SK-N-SH (cell line): Measurements from ENCODE around the gene INTS6. TPM values are rescaled to one million over a fixed set of nuclear protein-coding genes. Genes with fewer than 3 reads are reported as not detected.
A peak's percentile ranks its signal among the peaks of the same experiment; 100 is the strongest.

Experiments
- CTCF ChIA-PET: fragments of 300-600, 350-600 bp; formaldehyde crosslinking; extraction: SDS; loops from one replicate; lab custom pipeline; 2021; lab: Yijun Ruan, JAX
- POLR2A ChIA-PET: fragments of 350-600 bp; sonication (Branson Sonifier 250); formaldehyde crosslinking; extraction: SDS; loops from one replicate; lab custom pipeline; 2020; ENCODE audit warnings: antibody characterized with exemption, inconsistent platforms; lab: Yijun Ruan, JAX
- DNase-seq: peaks from one replicate; pipeline ENCODE4 v3.0.0; 2012
- H2AFZ ChIP-seq: fragments of 200-600 bp; sonication (generic); 2 replicates; pipeline ENCODE4 v1.8.1; 2016; ENCODE audit warnings: antibody characterized with exemption, mild to moderate bottlenecking, low read depth
- H3F3A ChIP-seq: fragments of 200-600 bp; sonication (generic); replicated peaks from 2 replicates; pipeline ENCODE3; 2016; ENCODE audit warnings: antibody characterized with exemption, mild to moderate bottlenecking; ENCODE audit not compliant: insufficient read depth
- H3K27ac ChIP-seq, 2 experiments: fragments of 200-500 bp in 1 of 2; fragments of 200-600 bp in 1 of 2; sonication (Bioruptor generic) in 1 of 2; sonication (generic), shearing (Covaris generic) in 1 of 2; 2 replicates each; pipeline versions ENCODE4 v1.5.1 to v1.6.1; 2014 to 2016; ENCODE audit warnings: low read depth in 2 of 2, inconsistent platforms in 1 of 2, low read length in 1 of 2, mild to moderate bottlenecking in 1 of 2, mixed read lengths in 1 of 2
- H3K27me3 ChIP-seq: fragments of 200-600 bp; sonication (generic), shearing (Covaris generic); 2 replicates; pipeline ENCODE4 v1.6.1; 2016; ENCODE audit warnings: mixed run types; ENCODE audit not compliant: insufficient read depth
- H3K36me3 ChIP-seq, 2 experiments: fragments of 200-500 bp in 1 of 2; fragments of 200-600 bp in 1 of 2; sonication (Bioruptor generic) in 1 of 2; sonication (generic) in 1 of 2; replicated peaks in 1 of 2; 2 replicates each; pipeline versions ENCODE3 to v1.5.1; 2014 to 2016; ENCODE audit warnings: low read length in 1 of 2, mild to moderate bottlenecking in 1 of 2; ENCODE audit not compliant: insufficient read depth in 2 of 2, control insufficient read depth in 1 of 2
- H3K4me1 ChIP-seq, 2 experiments: fragments of 200-500 bp in 1 of 2; fragments of 200-600 bp in 1 of 2; sonication (Bioruptor generic) in 1 of 2; sonication (generic), shearing (Covaris generic) in 1 of 2; 2 replicates each; pipeline versions ENCODE4 v1.5.1 to v1.6.1; 2014 to 2016; ENCODE audit warnings: low read depth in 1 of 2, low read length in 1 of 2, mixed run types in 1 of 2; ENCODE audit not compliant: insufficient read depth in 2 of 2, control insufficient read depth in 1 of 2
- H3K4me2 ChIP-seq: fragments of 200-600 bp; sonication (generic), shearing (Covaris generic); 2 replicates; pipeline ENCODE4 v1.6.1; 2017; ENCODE audit warnings: mixed run types
- H3K4me3 ChIP-seq, 2 experiments: fragments of 200-500 bp in 1 of 2; fragments of 200-600 bp in 1 of 2; sonication (Bioruptor generic) in 1 of 2; sonication (generic), shearing (Covaris generic) in 1 of 2; 2 replicates each; pipeline versions ENCODE4 v1.5.1 to v1.8.1; 2014 to 2016; ENCODE audit warnings: low read depth in 2 of 2, inconsistent platforms in 1 of 2, low read length in 1 of 2, mild to moderate bottlenecking in 1 of 2, mixed read lengths in 1 of 2, moderate library complexity in 1 of 2
- H3K79me2 ChIP-seq: fragments of 200-600 bp; sonication (generic); 2 replicates; pipeline ENCODE4 v1.8.1; 2017; ENCODE audit warnings: mild to moderate bottlenecking; ENCODE audit not compliant: insufficient read depth
- H3K9ac ChIP-seq: fragments of 200-600 bp; sonication (generic); 2 replicates; pipeline ENCODE4 v1.6.1; 2017; ENCODE audit warnings: mixed run types
- H3K9me2 ChIP-seq: fragments of 200-600 bp; sonication (generic); 2 replicates; pipeline ENCODE4 v1.6.1; 2017; ENCODE audit warnings: mixed run types
- H3K9me3 ChIP-seq: fragments of 200-600 bp; sonication (generic); 2 replicates; pipeline ENCODE4 v1.6.1; 2017; ENCODE audit warnings: mixed run types, mild to moderate bottlenecking, moderate library complexity
- H4K20me1 ChIP-seq: fragments of 200-600 bp; sonication (generic); 2 replicates; pipeline ENCODE4 v1.6.1; 2017; ENCODE audit warnings: mild to moderate bottlenecking, mixed run types; ENCODE audit not compliant: insufficient read depth
- CHD2 ChIP-seq: fragments of 150-350 bp; IDR thresholded peaks from 2 replicates; pipeline ENCODE4 v1.6.1; 2018; ENCODE audit warnings: low read length; ENCODE audit not compliant: partially characterized antibody
- EP300 ChIP-seq, 2 experiments: IDR thresholded peaks; 2 replicates each; pipeline versions ENCODE4 v1.4.0 to v1.6.1; 2012; ENCODE audit warnings: borderline replicate concordance in 1 of 2, low read depth in 1 of 2, low read length in 1 of 2
- EZH2phosphoT487 ChIP-seq: fragments of 200-600 bp; sonication (generic); IDR thresholded peaks from 2 replicates; pipeline ENCODE4 v1.6.1; 2017; ENCODE audit warnings: low read depth, mixed run types, mild to moderate bottlenecking, antibody characterized with exemption, moderate library complexity, borderline replicate concordance
- FOXJ3 ChIP-seq: sonication (generic); formaldehyde crosslinking; IDR thresholded peaks from 2 replicates; pipeline ENCODE4 v1.5.1; 2020; ENCODE audit warnings: mild to moderate bottlenecking, missing genetic modification reagents
- GABPA ChIP-seq: IDR thresholded peaks from 2 replicates; pipeline ENCODE4 v1.4.0; 2012; ENCODE audit warnings: low read depth, mild to moderate bottlenecking
- JUND ChIP-seq: IDR thresholded peaks from 2 replicates; pipeline ENCODE4 v1.4.0; 2012
- RCOR1 ChIP-seq: fragments of 150-350 bp; IDR thresholded peaks from 2 replicates; pipeline ENCODE4 v1.6.1; 2017; ENCODE audit warnings: antibody characterized with exemption, low read length
- RFX5 ChIP-seq: IDR thresholded peaks from 2 replicates; pipeline ENCODE4 v1.6.1; 2012; ENCODE audit warnings: mild to moderate bottlenecking, improper control_type of control experiment, low read length
- SMC3 ChIP-seq: IDR thresholded peaks from 2 replicates; pipeline ENCODE4 v1.6.1; 2012; ENCODE audit warnings: low read depth, low read length, improper control_type of control experiment
- TAF1 ChIP-seq: IDR thresholded peaks from 2 replicates; pipeline ENCODE4 v1.6.1; 2012; ENCODE audit warnings: low read depth, mild to moderate bottlenecking, low read length, moderate library complexity, borderline replicate concordance
- TCF12 ChIP-seq: IDR thresholded peaks from 2 replicates; pipeline ENCODE4 v1.4.0; 2012
- TEAD4 ChIP-seq: IDR thresholded peaks from 2 replicates; pipeline ENCODE4 v1.4.0; 2012; ENCODE audit warnings: mild to moderate bottlenecking, borderline replicate concordance; ENCODE audit not compliant: insufficient read depth
- YY1 ChIP-seq: IDR thresholded peaks from 2 replicates; pipeline ENCODE4 v1.4.0; 2012; ENCODE audit warnings: low read depth, mild to moderate bottlenecking
- WGBS: methylation state at CpG from one replicate; pipeline ENCODE4 v1.1.6; 2017; ENCODE audit warnings: low lambda C conversion rate; 5-methylcytosine and 5-hydroxymethylcytosine counted together
- polyA plus RNA-seq, 3 experiments: library from polyadenylated mRNA; depleted of rRNA; stranded (reverse); fragments of >200 nt; gene quantifications; 2 replicates each; pipeline ENCODE4 v1.2.3, GENCODE V29; 2012
- TF ChIP-seq, protein P1 (sequence below): IDR thresholded peaks from 2 replicates; pipeline ENCODE4; 2012
- TF ChIP-seq, protein P2 (sequence below): IDR thresholded peaks from 2 replicates; pipeline ENCODE4 v1.4.0; 2012; ENCODE audit warnings: low read depth, borderline replicate concordance
- TF ChIP-seq, protein P3 (sequence below): IDR thresholded peaks from 2 replicates; pipeline ENCODE4 v1.4.0; 2012; ENCODE audit warnings: low read depth, borderline replicate concordance
- TF ChIP-seq, protein P4 (sequence below): fragments of 200-600 bp; sonication (generic); IDR thresholded peaks from 2 replicates; pipeline ENCODE4 v1.6.1; 2017; ENCODE audit warnings: antibody characterized with exemption, mild to moderate bottlenecking, moderate library complexity
- TF ChIP-seq, protein P5 (sequence below): fragments of 150-350 bp; IDR thresholded peaks from 2 replicates; pipeline ENCODE4 v1.6.1; 2017; ENCODE audit warnings: antibody characterized with exemption, low read length, low read depth, borderline replicate concordance
- TF ChIP-seq, protein P6 (sequence below): fragments of 150-350 bp; IDR thresholded peaks from 2 replicates; pipeline ENCODE4 v1.6.1; 2016; ENCODE audit warnings: mild to moderate bottlenecking, low read depth, low read length

Gene INTS6, protein sequence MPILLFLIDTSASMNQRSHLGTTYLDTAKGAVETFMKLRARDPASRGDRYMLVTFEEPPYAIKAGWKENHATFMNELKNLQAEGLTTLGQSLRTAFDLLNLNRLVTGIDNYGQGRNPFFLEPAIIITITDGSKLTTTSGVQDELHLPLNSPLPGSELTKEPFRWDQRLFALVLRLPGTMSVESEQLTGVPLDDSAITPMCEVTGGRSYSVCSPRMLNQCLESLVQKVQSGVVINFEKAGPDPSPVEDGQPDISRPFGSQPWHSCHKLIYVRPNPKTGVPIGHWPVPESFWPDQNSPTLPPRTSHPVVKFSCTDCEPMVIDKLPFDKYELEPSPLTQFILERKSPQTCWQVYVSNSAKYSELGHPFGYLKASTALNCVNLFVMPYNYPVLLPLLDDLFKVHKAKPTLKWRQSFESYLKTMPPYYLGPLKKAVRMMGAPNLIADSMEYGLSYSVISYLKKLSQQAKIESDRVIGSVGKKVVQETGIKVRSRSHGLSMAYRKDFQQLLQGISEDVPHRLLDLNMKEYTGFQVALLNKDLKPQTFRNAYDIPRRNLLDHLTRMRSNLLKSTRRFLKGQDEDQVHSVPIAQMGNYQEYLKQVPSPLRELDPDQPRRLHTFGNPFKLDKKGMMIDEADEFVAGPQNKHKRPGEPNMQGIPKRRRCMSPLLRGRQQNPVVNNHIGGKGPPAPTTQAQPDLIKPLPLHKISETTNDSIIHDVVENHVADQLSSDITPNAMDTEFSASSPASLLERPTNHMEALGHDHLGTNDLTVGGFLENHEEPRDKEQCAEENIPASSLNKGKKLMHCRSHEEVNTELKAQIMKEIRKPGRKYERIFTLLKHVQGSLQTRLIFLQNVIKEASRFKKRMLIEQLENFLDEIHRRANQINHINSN
- 7.7 and 9.1 TPM in 2 replicates for polyA plus RNA-seq (2012; rRNA removed)
- 9.6 and 10.1 TPM in 2 replicates for polyA plus RNA-seq (2012; cell fraction: cytosol; rRNA removed)
- 8.2 and 16.3 TPM in 2 replicates for polyA plus RNA-seq (2012; cell fraction: nucleus; rRNA removed)

DNA sequence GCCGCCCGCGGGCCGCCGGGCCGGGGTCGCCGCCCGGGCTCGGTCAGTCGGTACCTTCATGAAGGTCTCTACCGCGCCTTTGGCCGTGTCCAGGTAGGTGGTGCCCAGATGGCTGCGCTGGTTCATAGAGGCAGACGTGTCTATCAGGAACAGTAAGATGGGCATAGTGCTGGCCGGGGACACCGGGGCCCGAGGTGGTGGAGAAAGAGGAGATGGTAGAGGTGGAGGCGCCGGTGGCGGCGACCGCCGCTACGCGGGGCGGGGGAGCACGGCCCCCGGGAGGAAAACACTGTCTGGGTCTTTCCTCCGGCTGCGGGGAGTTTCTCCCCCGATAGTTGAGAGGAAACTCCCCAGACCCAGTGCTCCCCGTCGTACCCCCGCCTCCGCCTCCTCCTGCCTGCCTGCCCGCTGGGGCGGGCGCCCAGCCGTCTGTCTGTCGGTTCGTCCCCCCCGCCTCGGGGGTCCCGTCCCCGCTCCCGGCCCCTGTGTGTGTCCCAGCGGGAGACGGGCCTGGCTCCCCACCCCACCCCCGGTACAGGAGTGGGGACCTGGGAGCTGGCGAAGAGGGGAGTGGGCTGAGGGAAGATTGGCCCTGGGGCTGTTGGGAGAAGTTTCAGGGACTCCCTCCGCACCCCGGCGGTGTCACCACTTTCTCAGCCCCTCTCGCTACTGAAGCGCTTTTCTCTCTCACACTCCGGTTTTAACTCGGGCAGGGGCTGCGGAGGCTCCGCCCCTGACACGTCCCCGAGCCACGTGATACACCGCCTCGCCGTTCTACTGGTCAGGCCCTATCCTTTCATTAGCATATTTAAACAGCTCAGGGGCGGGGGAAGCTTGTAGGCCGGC is at the start of gene INTS6:
INTS6 (minus strand) TSS at position 676 of the 846 bp plus-strand sequence; CDS start at position 165, 511 bp downstream.
- Histone ChIP-seq H3K4me1 (peaks cover 5 to 7% of the 10 kb centered on the region in 2 experiments; a peak in 3 of 4 replicates), H3K9me2 (no peaks in the 10 kb centered on the region), H3K9ac (peak within 1 kb of the TSS; percentile 97), H3K4me2 (peak within 1 kb of the TSS; percentile 96), H2AFZ (peak within 1 kb of the TSS; percentile 79), H3K9me3 (no peaks in the 10 kb centered on the region), H3K27me3 (no peaks in the 10 kb centered on the region), H3F3A (peaks cover 8% of the 10 kb centered on the region), H3K4me3 (peak within 1 kb of the TSS; percentile 79 to 90), H3K36me3 (peaks cover 35 to 43% of the 10 kb centered on the region in 2 experiments), H4K20me1 (no peaks in the 10 kb centered on the region), H3K27ac (peak within 1 kb of the TSS; percentile 90 to 97), H3K79me2 (peaks cover 32% of the 10 kb centered on the region)
- ChIA-PET CTCF (interaction anchor here (2.4 kb wide), 1 partner anchor 345 kb away, joined by 12 read pairs; no protein-coding TSS in a partner anchor), POLR2A (interaction anchor here (0.5 to 4.2 kb wide), 30 partner anchors 7 to 1328 kb away, joined by 3 to 32 read pairs (median 4); no protein-coding TSS in a partner anchor)
- DNase-seq = no peak
- 0% methylated on average over 29 of the region's 69 CpGs for WGBS
- no peak for TF ChIP-seq EZH2phosphoT487
- TF ChIP-seq GABPA = no peak; the same call in 1 of the 2 replicates
- TF ChIP-seq, protein P1, sequence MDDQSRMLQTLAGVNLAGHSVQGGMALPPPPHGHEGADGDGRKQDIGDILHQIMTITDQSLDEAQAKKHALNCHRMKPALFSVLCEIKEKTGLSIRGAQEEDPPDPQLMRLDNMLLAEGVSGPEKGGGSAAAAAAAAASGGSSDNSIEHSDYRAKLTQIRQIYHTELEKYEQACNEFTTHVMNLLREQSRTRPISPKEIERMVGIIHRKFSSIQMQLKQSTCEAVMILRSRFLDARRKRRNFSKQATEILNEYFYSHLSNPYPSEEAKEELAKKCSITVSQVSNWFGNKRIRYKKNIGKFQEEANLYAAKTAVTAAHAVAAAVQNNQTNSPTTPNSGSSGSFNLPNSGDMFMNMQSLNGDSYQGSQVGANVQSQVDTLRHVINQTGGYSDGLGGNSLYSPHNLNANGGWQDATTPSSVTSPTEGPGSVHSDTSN = peak; percentile 52
- 0 out of 2 replicates have a peak, but pooled peaks have one; percentile 45 for TF ChIP-seq RCOR1
- no peak for TF ChIP-seq TEAD4
- TF ChIP-seq, protein P2, sequence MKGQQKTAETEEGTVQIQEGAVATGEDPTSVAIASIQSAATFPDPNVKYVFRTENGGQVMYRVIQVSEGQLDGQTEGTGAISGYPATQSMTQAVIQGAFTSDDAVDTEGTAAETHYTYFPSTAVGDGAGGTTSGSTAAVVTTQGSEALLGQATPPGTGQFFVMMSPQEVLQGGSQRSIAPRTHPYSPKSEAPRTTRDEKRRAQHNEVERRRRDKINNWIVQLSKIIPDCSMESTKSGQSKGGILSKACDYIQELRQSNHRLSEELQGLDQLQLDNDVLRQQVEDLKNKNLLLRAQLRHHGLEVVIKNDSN = peak; percentile 94
- TF ChIP-seq, protein P3, sequence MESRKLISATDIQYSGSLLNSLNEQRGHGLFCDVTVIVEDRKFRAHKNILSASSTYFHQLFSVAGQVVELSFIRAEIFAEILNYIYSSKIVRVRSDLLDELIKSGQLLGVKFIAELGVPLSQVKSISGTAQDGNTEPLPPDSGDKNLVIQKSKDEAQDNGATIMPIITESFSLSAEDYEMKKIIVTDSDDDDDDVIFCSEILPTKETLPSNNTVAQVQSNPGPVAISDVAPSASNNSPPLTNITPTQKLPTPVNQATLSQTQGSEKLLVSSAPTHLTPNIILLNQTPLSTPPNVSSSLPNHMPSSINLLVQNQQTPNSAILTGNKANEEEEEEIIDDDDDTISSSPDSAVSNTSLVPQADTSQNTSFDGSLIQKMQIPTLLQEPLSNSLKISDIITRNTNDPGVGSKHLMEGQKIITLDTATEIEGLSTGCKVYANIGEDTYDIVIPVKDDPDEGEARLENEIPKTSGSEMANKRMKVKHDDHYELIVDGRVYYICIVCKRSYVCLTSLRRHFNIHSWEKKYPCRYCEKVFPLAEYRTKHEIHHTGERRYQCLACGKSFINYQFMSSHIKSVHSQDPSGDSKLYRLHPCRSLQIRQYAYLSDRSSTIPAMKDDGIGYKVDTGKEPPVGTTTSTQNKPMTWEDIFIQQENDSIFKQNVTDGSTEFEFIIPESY = no peak
- TF ChIP-seq, protein P4, sequence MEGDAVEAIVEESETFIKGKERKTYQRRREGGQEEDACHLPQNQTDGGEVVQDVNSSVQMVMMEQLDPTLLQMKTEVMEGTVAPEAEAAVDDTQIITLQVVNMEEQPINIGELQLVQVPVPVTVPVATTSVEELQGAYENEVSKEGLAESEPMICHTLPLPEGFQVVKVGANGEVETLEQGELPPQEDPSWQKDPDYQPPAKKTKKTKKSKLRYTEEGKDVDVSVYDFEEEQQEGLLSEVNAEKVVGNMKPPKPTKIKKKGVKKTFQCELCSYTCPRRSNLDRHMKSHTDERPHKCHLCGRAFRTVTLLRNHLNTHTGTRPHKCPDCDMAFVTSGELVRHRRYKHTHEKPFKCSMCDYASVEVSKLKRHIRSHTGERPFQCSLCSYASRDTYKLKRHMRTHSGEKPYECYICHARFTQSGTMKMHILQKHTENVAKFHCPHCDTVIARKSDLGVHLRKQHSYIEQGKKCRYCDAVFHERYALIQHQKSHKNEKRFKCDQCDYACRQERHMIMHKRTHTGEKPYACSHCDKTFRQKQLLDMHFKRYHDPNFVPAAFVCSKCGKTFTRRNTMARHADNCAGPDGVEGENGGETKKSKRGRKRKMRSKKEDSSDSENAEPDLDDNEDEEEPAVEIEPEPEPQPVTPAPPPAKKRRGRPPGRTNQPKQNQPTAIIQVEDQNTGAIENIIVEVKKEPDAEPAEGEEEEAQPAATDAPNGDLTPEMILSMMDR = no peak
- TF ChIP-seq CHD2 = peak; percentile 4
- TF ChIP-seq, protein P5, sequence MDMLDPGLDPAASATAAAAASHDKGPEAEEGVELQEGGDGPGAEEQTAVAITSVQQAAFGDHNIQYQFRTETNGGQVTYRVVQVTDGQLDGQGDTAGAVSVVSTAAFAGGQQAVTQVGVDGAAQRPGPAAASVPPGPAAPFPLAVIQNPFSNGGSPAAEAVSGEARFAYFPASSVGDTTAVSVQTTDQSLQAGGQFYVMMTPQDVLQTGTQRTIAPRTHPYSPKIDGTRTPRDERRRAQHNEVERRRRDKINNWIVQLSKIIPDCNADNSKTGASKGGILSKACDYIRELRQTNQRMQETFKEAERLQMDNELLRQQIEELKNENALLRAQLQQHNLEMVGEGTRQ = peak; percentile 87
- no peak for TF ChIP-seq JUND
- TF ChIP-seq TAF1 = peak; percentile 100
- TF ChIP-seq, protein P6, sequence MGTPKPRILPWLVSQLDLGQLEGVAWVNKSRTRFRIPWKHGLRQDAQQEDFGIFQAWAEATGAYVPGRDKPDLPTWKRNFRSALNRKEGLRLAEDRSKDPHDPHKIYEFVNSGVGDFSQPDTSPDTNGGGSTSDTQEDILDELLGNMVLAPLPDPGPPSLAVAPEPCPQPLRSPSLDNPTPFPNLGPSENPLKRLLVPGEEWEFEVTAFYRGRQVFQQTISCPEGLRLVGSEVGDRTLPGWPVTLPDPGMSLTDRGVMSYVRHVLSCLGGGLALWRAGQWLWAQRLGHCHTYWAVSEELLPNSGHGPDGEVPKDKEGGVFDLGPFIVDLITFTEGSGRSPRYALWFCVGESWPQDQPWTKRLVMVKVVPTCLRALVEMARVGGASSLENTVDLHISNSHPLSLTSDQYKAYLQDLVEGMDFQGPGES = no peak; the same call in 1 of the 2 replicates
- TF ChIP-seq TCF12 = no peak
- no peak; the same call in 1 of the 2 replicates for TF ChIP-seq RFX5
- no peak for TF ChIP-seq FOXJ3 (CRISPR knock-in tag)
- no peak for TF ChIP-seq SMC3
- TF ChIP-seq YY1 = peak; percentile 13; the same call in 1 of the 2 replicates
- peak in 1 of 2 experiments; percentile 7; a peak in 1 of 4 replicates for TF ChIP-seq EP300 (IDR thresholded peaks at IDR 0.05; ENCODE audit: borderline replicate concordance in 1 of 2, low read depth in 1 of 2, low read length in 1 of 2)
